Measurements from ENCODE around the gene FARP2. TPM values are rescaled to one million over a fixed set of nuclear protein-coding genes. Genes with fewer than 3 reads are reported as not detected.

The FARP2 gene
- total RNA-seq, 1 donor from 2014 or later, result 23.5 TPM

DNA sequence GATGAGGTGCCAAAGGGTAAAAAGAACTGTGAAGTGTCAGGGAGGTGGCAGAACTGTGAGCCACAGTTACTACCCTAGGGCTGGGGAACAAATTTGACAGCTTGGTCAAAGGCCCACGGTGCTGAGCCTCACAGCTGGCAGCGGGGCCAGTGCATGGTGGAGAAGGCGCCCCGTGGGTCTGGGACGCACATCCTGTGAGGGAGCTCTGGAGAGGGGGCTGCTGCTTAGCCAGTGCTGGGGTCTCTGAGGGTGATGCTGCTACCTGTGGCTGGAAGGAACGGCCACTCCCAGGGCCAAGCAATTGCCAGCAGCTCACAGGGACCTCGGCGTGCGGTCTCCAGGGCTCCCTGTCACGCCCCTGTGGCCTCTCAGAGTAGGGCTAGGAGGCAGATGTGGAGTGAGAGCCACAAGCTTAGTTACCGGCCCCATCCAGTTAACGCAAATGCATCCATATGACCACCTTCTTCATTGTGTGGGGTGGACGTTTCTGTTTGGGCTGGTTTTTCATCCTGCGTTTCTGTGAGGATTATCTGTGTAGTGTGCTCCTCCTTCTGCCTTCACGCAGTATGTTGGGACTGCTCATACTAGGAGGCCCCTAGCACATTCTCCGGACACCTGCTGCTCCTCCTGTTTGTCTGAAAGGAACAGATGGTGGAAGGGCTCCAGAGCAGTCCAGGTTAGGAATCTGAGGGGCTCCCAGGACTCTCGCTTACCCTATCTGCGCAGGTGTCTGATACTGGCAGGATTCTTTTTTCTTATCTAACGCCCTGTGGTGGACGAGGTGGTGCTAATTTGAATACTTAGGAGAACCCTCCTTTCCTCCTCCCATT, 126.3 kb downstream of the FARP2 start:
- intact Hi-C loops (cut with micrococcal nuclease), result no loop called here

DNA sequence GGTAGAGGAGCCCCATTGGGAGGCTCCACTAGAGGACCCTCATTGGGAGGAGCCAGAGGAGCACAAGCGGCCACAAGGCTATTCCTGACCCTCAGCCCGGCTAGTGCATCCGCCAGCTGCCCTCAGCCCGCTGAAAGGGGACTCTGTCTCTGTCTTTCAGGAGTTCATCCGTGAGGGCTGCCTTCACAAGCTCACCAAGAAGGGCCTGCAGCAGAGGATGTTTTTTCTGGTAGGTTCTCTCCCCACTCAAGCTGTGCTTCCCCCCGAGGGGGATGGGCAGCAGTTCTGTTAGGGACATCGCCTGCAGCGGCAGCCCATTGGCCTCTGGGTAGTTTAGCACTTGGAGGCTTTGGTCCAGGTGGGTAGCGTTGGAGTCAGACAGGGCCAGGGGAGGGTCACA, 127.2 kb downstream of the FARP2 start:
- intact Hi-C loops (cut with micrococcal nuclease), result no loop called here

DNA sequence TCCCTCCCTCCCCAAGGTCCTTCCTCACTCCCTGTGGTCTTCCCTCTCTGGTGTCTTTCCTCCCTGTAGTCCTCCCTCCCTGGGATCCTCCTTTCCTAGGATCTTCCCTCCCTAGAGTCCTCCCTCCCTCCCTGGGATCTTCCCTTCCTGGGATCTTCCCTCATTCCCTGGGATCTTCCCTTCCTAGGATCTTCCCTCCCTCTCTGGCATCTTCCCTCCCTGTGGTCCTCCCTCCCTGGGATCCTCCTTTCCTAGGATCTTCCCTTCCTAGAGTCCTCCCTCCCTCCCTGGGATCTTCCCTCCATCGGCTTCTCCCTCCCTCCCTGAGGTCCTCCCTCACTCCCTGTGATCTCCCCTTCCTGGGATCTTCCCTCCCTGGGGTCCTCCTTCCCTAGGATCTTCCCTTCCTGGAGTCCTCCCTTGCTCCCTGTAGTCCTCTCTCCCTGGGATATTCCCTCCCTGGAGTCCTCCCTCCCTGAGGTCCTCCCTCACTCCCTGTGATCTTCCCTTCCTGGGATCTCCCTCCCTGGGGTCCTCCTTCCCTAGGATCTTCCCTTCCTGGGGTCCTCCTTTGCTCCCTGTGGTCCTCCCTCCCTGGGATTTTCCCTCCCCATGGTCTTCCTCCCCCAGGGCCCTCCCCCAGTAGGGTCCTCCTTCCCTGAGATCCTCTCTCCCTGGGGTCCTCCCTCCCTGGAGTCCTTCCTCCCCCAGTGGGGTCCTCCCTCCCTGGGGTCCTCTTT, 129.3 kb downstream of the FARP2 start:
- intact Hi-C loops (cut with micrococcal nuclease), result no loop called here

DNA sequence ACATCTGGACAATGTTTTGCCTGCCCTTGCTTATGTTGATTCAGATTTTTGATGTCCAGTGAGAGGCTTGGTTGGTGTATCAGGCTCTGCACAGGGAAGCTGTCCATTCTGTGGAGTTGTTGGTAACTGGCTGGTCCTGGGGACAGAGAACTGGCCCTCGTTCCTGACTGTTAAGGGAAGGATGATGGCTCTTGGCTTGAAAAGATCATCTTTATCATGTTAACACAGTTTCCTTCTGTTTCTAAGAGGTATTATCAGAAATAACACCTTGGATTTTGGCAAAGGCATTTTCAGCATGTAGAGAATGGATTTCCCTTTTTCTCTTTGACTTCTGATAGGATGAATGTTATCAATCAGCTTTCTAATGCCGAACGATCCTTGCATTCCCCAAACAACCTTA, 133.0 kb downstream of the FARP2 start:
- intact Hi-C loops (cut with micrococcal nuclease), result no loop called here

DNA sequence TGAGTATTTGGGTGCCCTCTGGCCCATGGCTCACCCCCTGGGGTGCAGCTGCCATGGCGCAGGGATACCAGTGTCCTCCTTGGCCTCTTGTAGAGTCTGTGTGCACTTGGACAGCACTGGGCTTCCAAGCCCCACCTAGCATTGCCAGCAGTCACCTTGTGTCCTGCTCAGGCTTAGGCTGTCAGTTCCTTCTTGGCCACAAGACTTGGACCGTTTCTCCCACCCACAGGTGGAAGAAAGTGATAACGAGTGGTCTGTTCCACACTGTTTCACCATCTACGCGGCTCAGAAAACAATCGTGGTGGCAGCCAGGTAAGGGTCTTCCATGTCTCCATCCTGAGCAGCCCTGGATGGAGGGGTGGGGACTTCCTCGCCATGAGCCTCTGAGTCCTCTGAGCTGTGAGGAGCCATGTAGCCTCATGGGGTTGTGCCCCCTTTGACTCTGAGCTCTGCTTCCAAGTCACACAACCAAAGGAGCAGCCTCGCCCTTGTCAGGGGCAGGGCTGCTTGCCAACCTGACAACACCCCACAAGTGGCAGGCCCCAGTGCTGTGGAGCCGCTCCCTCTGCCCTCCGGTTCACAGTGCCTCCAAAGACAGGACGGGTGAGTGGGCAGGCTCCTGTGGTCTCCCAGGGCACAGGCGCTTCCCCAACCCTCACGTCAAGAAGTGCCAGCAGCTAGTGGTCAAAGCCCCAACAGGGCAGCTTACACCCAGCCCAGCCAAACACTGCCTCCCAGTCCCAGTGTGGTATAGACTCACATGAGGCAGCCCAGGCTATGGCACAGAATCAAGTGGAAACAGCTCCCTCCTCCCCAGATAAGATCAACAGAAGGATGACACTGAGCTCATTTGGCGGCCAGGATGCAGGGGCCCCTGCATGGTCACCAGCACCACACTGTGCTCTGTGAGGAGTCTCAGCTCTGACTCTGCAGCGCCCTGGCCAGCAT, 133.9 kb downstream of the FARP2 start:
- intact Hi-C loops (cut with micrococcal nuclease), result no loop called here

DNA sequence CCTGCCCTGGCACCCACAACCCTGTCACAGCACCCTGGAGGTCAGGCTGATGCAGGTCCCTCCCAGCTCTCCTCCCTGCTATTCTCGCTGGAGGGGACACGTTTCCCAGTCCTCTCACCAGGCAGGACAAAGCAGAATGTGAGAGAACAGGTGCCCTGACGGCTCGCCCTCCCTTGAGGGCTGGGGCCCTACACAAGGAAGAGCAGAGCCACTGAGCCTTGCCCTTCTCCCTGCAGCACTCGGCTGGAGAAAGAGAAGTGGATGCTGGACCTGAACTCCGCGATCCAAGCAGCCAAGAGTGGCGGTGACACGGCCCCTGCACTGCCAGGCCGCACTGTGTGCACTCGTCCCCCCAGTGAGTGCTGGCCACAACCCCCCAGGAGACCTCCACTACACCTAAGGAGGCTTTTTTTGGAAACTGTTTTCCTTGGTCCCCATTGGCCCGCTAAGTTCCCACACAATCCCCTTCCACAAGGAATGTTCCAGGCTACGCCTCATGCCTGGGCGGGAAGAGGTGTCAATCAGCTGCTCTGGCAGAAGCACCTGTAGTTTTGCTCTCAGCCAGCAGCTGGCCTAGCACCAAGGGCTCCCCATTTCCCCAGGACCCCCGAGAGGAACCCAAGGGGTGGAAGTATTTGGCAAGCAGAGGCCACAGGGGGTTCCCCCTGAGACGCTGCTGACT, 134.9 kb downstream of the FARP2 start:
- intact Hi-C loops (cut with micrococcal nuclease), result no loop called here

DNA sequence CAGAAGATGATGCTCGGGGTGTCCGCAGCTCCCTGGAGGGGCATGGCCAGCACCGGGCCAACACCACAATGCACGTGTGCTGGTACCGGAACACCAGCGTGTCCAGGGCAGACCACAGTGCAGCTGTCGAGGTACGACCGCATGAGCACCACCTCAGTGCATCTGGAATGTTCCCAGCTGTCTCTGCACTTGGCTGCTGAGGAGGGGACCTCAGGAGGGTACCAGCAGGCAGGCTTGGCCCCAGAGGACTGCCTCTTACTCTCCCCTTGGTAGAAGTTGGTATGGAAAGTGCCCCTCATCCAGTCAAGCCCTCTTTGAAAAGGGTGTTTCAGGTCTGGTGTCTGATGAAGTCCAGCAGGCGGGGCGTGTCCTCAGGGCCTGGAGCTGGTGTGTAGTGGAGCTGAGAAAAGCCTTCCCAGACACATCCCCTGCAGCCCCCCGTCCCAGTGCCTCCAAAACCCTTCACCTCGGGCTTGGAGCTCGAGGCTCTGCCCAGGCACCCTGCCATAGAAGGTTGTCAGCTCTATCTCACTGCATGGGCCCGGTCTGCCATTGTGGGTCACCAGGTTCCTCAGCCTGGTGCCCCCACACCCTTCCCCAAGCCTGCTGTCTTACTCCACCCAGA, 135.6 kb downstream of the FARP2 start:
- intact Hi-C loops (cut with micrococcal nuclease), result no loop called here

DNA sequence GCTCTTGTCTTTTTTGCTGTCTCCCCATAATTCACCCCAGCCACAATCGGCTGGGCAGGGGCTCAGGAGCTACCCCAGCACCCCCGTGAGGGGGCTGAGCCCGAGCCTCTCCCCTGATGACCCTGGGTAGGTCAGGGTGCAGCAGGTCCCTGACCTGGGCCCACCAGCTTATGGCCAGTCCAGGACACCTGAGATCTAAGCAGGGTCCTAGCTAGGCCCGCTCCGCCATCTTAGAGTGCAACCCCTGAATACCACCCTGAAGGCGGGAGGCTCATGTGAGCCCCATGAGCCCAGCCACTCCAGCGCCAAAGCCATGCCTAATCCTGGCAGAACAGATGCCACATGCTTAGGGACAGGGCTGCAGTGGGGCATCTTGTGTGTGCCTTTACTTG, 136.1 kb downstream of the FARP2 start:
- intact Hi-C loops (cut with micrococcal nuclease), result no loop called here

DNA sequence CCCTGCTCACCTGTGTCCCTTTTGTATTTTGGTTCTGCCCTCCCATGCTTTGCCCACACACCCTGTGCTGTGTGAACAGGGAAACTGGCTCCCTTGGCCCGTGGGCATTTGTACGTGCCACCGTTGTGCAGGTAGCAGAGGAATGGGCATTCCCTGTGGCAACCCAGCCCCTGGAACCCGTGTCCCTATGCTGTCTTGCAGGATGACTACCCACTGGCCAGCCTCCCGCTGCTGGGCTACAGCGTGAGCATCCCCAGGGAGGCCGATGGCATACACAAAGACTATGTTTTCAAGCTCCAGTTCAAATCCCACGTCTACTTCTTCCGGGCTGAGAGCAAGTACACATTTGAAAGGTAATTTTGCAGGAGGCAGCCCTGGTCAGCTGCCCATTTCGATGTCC, 137.0 kb downstream of the FARP2 start:
- intact Hi-C loops (cut with micrococcal nuclease), result no loop called here

DNA sequence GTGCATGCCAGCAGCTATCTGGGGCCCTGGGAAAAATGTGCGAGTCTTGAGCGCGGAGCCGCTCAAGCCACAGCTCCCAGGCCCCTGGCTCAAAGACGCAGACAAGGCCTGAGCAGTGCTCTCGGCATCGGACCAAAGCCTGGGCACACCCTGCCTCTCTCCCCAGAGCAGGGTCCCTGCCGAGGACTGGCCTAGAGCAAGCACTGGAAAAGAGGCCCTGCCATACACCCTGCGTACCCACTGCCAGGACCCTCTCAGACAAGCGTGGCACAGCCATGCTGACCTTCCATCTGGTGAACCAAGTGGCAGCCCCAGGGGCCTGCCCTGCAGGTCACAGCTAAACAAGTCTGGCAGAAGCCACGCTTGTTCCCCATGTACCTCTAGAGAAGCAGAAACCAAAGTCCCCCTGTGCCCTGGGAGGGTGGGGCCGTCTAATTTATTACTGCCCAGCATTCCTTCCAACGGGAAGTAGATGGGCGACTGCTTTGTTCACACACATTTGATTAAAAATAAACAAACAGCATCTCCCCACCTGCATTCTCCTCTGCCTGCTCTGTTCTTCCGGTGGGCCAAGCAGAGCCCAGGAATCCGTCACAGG, 138.3 kb downstream of the FARP2 start:
- intact Hi-C loops (cut with micrococcal nuclease), result no loop called here

DNA sequence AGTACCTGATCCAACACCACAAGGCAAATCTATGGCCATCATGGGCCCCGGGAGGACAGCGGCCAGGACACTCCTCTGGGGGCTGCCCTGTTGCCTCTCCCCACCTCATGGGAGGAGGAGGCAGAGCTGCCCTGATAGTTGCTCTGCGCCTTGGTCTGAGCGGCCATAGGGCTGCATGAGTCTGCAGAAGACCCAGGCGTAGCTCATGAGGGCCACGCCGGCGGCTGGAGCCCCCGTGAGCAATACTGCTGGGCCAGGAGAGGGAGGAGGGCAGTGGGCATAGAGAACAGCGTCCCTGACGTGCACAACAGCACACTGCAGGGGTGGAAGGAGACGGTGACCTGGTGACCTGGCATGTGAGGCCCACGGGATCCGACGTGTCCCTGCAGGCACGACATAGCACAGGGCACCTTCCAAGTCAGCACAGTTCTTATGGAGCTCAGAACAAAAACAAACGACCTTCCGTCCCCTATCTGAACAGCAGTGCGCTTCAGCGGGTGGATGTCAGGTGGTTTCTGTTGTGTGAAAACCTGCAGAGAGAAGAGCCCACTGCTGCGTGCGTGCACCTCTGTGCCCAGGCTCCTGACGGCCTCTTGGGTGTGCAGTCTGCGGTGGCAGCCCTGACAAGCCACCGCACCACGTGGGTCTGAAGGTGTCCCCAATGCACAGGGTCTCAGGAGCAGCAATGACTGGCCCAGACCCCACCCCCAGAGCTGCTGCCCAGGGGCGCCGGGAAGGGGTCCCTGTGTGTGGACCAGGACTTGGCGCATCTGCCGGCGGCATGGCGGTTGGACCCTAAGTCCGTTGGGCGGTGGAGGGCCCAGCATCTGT, 139.3 kb downstream of the FARP2 start:
- intact Hi-C loops (cut with micrococcal nuclease), result no loop called here

DNA sequence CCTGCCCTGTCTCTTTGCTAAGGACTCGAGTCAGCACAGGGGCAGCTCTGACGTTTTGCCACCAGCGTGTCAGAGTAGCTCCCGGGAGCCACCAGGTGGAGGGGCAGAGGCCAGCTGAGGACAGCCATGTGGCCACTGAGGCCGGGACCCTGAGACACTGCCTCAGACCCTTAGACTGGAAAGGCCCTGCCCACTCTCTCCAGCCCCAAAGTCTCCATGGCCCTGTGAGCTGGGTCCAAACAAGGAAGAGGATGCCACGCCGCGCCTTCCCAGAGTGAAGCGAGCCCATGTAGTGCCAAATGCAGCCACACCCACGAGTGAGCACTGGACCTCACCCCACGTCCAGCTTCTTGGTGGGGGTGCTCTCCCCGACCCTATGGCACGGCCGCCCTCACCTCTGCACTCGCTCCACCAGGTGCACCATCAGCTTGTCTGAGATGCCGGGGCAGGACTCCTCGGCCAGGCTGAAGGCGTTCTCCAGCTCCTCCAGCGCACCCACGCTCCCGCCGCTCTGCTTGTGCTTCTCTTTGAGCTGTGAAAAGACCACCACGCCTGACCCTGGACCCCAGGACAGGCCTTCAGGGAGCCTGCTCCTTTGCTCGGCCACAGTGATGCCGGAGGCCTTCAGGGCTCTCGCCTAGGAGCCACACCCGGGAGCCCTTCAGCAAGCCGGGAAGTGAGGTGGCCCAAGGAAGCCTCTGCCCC, 140.1 kb downstream of the FARP2 start:
- intact Hi-C loops (cut with micrococcal nuclease), result no loop called here

DNA sequence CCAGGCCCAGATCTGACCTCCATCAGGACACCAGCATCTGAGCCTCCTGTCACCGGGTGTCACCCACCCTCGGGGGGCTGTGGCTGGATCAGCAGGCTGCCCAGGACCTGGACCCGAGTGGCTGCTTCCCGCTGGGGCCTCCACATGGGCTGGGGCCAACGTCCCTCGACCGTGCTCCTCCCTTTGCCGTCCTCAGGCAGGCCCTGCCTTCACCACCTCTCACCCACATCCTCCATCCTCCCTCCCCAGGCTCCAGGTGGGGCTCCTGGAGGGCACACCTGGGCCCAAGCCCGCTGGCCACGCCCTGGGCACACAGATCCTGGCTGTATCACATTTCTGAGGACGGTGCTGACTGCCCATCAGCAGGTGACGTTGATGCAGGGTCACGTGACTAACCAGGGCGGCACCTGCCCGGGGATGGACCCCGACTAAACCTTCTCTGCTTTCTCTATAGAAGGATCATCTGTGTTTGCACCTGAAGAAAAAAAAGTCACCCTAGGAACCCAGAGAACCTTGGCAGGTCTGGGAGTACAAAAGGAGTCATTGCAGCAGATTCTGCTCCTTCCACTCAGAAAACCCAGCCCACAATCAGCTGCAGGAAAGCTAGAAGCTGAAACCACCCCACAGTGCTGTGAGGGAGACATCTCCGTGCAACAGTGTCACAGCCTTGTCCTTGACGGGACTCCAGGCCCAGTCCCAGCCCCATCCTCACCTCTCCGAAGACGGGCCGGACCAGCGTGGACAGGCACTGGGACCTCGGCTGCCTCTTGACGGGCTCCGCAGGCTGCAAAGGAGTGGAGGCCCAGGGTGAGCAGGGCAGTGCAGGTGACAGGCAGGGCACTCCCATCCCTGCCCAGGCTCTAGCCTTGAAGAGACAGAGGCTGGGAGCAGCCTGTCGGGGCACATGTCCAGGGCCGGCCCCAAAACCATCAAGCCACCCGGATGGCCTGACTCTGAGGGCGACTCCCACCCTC, 141.1 kb downstream of the FARP2 start:
- intact Hi-C loops (cut with micrococcal nuclease), result no loop called here

DNA sequence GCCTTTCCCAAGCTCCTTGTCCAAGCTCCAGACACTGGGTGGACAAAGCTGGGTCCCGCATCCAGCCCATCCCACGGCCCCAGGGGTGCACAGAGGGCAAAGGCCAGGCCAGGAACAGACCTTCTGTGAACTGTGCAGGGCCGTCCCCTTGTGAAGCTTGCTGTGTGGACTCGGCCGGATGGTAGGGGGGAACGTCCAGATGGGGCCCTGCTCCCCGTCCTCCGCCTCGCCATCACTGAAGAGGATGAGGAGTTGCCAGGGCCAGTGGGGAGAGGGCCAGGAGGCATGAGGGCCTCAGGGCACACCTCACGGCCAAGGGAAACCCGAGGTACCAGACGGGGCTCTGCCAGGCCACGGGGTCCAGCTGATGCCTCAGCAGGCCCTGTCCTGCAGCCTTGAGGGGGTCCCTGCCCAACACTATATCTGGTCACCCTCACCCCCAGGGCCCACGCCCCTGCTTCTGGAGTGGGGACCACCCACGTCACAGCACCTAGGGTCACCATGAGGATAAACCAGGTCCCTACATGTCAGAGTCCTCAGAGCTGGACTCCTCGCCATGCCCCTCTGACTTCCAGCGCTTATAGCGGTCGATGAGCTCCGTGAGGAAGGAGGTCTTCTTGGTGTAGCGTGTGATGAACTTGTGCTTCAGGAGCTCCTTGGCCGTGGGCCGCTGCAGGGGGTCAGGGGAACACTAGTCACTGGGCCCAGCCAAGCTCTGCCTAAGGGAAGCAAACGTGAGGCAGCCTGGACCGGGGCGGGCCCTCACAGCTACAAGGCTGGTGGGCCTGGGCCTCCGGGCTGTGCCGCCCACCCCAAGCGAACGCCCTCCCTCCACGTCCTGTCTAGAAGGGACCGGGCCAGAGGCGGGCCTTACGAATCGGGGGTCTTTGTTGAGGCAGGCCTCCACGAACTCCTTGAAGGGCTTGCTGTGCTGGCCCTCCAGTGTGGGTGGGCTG, 142.3 kb downstream of the FARP2 start:
- intact Hi-C loops (cut with micrococcal nuclease), result no loop called here

DNA sequence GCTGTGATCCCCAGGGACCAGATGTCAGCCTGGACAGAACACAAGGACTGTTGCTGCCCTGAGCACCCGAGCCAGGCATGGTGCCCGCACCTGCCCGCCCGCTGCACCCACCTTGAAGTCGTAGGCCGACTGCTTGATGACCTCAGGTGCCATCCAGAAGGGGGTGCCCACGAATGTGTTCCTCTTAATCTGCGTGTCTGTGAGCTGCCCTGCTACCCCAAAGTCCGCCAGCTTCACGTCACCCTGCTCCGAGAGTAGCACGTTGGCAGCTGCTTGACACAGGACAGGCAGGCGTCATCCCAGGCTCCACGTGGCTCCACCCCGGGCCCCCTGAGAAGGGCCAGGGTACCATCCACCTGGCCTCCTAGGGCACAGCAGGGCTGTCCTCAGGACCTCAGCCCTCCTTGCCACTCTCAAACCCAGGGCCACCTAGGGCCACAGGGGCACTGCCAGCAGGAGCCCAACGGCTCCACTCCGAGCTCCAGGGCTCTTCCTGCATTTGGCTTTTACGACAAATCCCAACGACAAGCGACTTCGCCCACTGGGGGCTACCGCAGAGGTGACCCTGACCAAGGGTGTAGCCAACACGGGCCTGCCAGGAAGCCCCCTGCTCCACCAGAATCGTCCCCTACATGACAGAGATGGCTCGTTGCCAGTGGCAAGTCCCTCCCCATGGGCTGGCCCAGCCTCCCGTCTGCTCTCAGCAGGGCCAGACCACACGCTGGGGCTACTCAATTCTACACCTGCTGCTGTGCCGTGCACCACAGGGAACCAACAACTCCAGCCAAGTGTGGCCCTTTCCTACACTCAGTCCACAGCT, 143.3 kb downstream of the FARP2 start:
- intact Hi-C loops (cut with micrococcal nuclease), result no loop called here

DNA sequence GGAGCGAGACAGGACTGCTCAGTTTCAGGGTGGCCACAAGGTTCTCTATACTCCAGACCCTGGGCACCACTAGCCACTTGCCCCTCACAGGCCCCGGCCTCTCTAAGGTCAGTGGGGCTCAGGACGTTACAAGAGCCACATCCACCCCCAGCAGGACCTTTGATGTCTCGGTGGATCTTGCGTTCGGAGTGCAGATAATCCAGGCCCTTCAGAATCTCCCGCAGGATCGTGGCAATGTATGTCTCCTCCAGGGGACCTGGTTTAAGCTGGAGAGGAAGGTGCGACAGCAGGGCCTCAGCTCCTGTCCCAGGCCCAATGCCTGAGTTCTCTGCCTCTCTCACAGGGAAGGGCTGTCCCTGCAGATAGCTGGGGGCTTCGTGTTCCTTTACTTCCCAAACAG, 143.9 kb downstream of the FARP2 start:
- intact Hi-C loops (cut with micrococcal nuclease), result no loop called here
